Mesenchymal stem cell (in vitro differentiated cells and primary cell): ENCODE results near the gene TMEM179.

ENCODE experiments used
- DNase-seq: peaks from one replicate; pipeline ENCODE4 v3.0.0-alpha.2; 2013
- H2AFZ ChIP-seq: one replicate; pipeline ENCODE4 v1.6.1; 2013; ENCODE audit warnings: low read depth, mild to moderate bottlenecking, control low read depth, inconsistent platforms, low read length, moderate library complexity
- H2AK5ac ChIP-seq: 2 replicates; pipeline ENCODE4 v1.6.1; 2013; ENCODE audit warnings: low read length, moderate library complexity, mild to moderate bottlenecking, inconsistent platforms; ENCODE audit not compliant: severe bottlenecking
- H2BK120ac ChIP-seq: one replicate; pipeline ENCODE4 v1.6.1; 2013; ENCODE audit warnings: low read depth, mild to moderate bottlenecking, inconsistent platforms, low read length, moderate library complexity
- H2BK12ac ChIP-seq, 2 experiments: one replicate each; pipeline ENCODE4 v1.6.1; 2013; ENCODE audit warnings: inconsistent platforms in 2 of 2, low read length in 2 of 2, mild to moderate bottlenecking in 2 of 2, moderate library complexity in 2 of 2, control low read depth in 1 of 2
- H2BK15ac ChIP-seq: one replicate; pipeline ENCODE4 v1.6.1; 2013; ENCODE audit warnings: mild to moderate bottlenecking, low read depth, inconsistent platforms; ENCODE audit not compliant: poor library complexity, severe bottlenecking
- H2BK5ac ChIP-seq: 2 replicates; pipeline ENCODE4 v1.6.1; 2013; ENCODE audit warnings: low read depth, mild to moderate bottlenecking, low read length, control low read depth, inconsistent platforms; ENCODE audit not compliant: poor library complexity, severe bottlenecking
- H3K14ac ChIP-seq, 2 experiments: one replicate each; pipeline ENCODE4 v1.6.1; 2013; ENCODE audit warnings: inconsistent platforms in 2 of 2, low read length in 2 of 2, control low read depth in 1 of 2, mild to moderate bottlenecking in 1 of 2, moderate library complexity in 1 of 2
- H3K18ac ChIP-seq, 2 experiments: one replicate each; pipeline ENCODE4 v1.6.1; 2013; ENCODE audit warnings: inconsistent platforms in 2 of 2, low read length in 2 of 2, control low read depth in 1 of 2, low read depth in 1 of 2, mild to moderate bottlenecking in 1 of 2
- H3K23ac ChIP-seq, 2 experiments: one replicate each; pipeline ENCODE4 v1.6.1; 2013; ENCODE audit warnings: inconsistent platforms in 2 of 2, low read length in 2 of 2, mild to moderate bottlenecking in 2 of 2, moderate library complexity in 2 of 2, control low read depth in 1 of 2
- H3K27ac ChIP-seq: 2 replicates; pipeline ENCODE4 v1.5.1; 2013; ENCODE audit warnings: mild to moderate bottlenecking, moderate library complexity, low read length, control low read depth, inconsistent platforms; ENCODE audit not compliant: poor library complexity, severe bottlenecking
- H3K27me3 ChIP-seq, 2 experiments: 2 replicates each; pipeline versions ENCODE4 v1.6.1 to v1.7.0; 2013; ENCODE audit warnings: low read length in 2 of 2, mild to moderate bottlenecking in 2 of 2, moderate library complexity in 2 of 2, control low read depth in 1 of 2, inconsistent platforms in 1 of 2; ENCODE audit not compliant: control insufficient read depth in 1 of 2, insufficient read depth in 1 of 2
- H3K36me3 ChIP-seq, 2 experiments: 2 replicates each; pipeline versions ENCODE4 v1.6.1 to v1.7.0; 2013; ENCODE audit warnings: low read length in 2 of 2, control low read depth in 1 of 2, inconsistent platforms in 1 of 2, low read depth in 1 of 2, mild to moderate bottlenecking in 1 of 2; ENCODE audit not compliant: insufficient read depth in 2 of 2, control insufficient read depth in 1 of 2
- H3K4ac ChIP-seq, 2 experiments: one replicate each; pipeline ENCODE4 v1.6.1; 2013; ENCODE audit warnings: inconsistent platforms in 2 of 2, low read length in 2 of 2, mild to moderate bottlenecking in 2 of 2, moderate library complexity in 2 of 2, control low read depth in 1 of 2, low read depth in 1 of 2
- H3K4me1 ChIP-seq: 2 replicates; pipeline ENCODE4 v1.6.1; 2013; ENCODE audit warnings: low read depth, low read length, control low read depth; ENCODE audit not compliant: control insufficient read depth, insufficient read depth
- H3K4me2 ChIP-seq: 2 replicates; pipeline ENCODE4 v1.6.1; 2013; ENCODE audit warnings: low read length, mild to moderate bottlenecking, inconsistent platforms; ENCODE audit not compliant: poor library complexity, severe bottlenecking
- H3K4me3 ChIP-seq, 2 experiments: 2 replicates each; pipeline versions ENCODE4 v1.5.1 to v1.7.0; 2013; ENCODE audit warnings: low read length in 2 of 2, mild to moderate bottlenecking in 2 of 2, control low read depth in 1 of 2, low read depth in 1 of 2; ENCODE audit not compliant: insufficient read depth in 1 of 2
- H3K79me1 ChIP-seq: replicated peaks from 2 replicates; pipeline ENCODE4 v1.6.1; 2013; ENCODE audit warnings: mild to moderate bottlenecking, control low read depth, low read length, inconsistent platforms; ENCODE audit not compliant: poor library complexity, severe bottlenecking
- H3K9ac ChIP-seq: 2 replicates; pipeline ENCODE4 v1.7.0; 2013; ENCODE audit warnings: mild to moderate bottlenecking, low read length, moderate library complexity
- H3K9me3 ChIP-seq: 2 replicates; pipeline ENCODE4 v1.7.0; 2013; ENCODE audit warnings: mild to moderate bottlenecking, low read length; ENCODE audit not compliant: control insufficient read depth
- H4K8ac ChIP-seq: one replicate; pipeline ENCODE4 v1.6.1; 2013; ENCODE audit warnings: inconsistent platforms, mild to moderate bottlenecking, low read length, moderate library complexity
- H4K91ac ChIP-seq: one replicate; pipeline ENCODE4 v1.6.1; 2013; ENCODE audit warnings: mild to moderate bottlenecking, low read length, inconsistent platforms
- WGBS: methylation state at CpG from one replicate; pipeline ENCODE4 v1.1.7; 2013; ENCODE audit warnings: mixed read lengths; 5-methylcytosine and 5-hydroxymethylcytosine counted together

Gene TMEM179

GRCh38 chr14:104603711-104604401 lies 716 bp downstream of the TMEM179 start:
- Histone ChIP-seq H2BK12ac (no peak overlapping the region), H3K27me3 (peaks cover 53 to 61% of the 10 kb centered on the region in 2 experiments), H2AK5ac (no peak overlapping the region), H3K79me1 (no peaks in the 10 kb centered on the region), H3K9me3 (no peaks in the 10 kb centered on the region), H3K4me2 (no peak overlapping the region), H3K9ac (no peak overlapping the region), H3K4ac (no peak overlapping the region), H3K4me1 (peaks cover 5% of the 10 kb centered on the region), H3K18ac (no peak overlapping the region), H2BK15ac (no peak overlapping the region), H4K91ac (no peak overlapping the region), H3K23ac (no peak overlapping the region), H2BK120ac (no peak overlapping the region), H3K36me3 (no peaks in the 10 kb centered on the region), H3K14ac (no peak overlapping the region), H3K27ac (no peak overlapping the region), H4K8ac (no peak overlapping the region), H2AFZ (no peak overlapping the region), H2BK5ac (no peak overlapping the region), H3K4me3 (no peak overlapping the region)
- DNase-seq, result no peak
- 55% methylated on average over 31 of the region's 32 CpGs for WGBS

GRCh38 chr14:104602933-104603325 lies 1.6 kb downstream of the TMEM179 start:
- Histone ChIP-seq H3K4me2 (no peak overlapping the region), H3K9me3 (no peaks in the 10 kb centered on the region), H2BK5ac (no peak overlapping the region), H2AFZ (no peak overlapping the region), H2BK12ac (no peak overlapping the region), H3K23ac (no peak overlapping the region), H3K27me3 (peaks cover 53 to 67% of the 10 kb centered on the region in 2 experiments), H3K18ac (no peak overlapping the region), H3K9ac (no peak overlapping the region), H4K91ac (no peak overlapping the region), H3K4me3 (no peak overlapping the region), H3K36me3 (no peaks in the 10 kb centered on the region), H3K4ac (no peak overlapping the region), H2BK15ac (no peak overlapping the region), H4K8ac (no peak overlapping the region), H3K27ac (no peak overlapping the region), H2AK5ac (no peak overlapping the region), H3K4me1 (peaks cover 5% of the 10 kb centered on the region), H3K14ac (no peak overlapping the region), H3K79me1 (no peaks in the 10 kb centered on the region), H2BK120ac (no peak overlapping the region)
- no peak for DNase-seq
- WGBS, result 82% methylated on average over 4 of the region's 7 CpGs

GRCh38 chr14:104602315-104602932 lies 2.1 kb downstream of the TMEM179 start:
- WGBS, result 86% methylated on average over 11 of the region's 11 CpGs

GRCh38 chr14:104601786-104602185 lies 2.8 kb downstream of the TMEM179 start:
- Histone ChIP-seq H2AFZ (no peak overlapping the region), H2BK12ac (no peak overlapping the region), H2BK5ac (no peak overlapping the region), H3K36me3 (no peaks in the 10 kb centered on the region), H3K14ac (no peak overlapping the region), H2BK120ac (no peak overlapping the region), H3K4me2 (no peak overlapping the region), H3K4ac (no peak overlapping the region), H3K27ac (no peak overlapping the region), H4K8ac (no peak overlapping the region), H3K9me3 (no peaks in the 10 kb centered on the region), H3K4me1 (peaks cover 5% of the 10 kb centered on the region), H3K4me3 (no peak overlapping the region), H2AK5ac (no peak overlapping the region), H3K23ac (no peak overlapping the region), H3K18ac (no peak overlapping the region), H3K9ac (no peak overlapping the region), H3K27me3 (peaks cover 48 to 65% of the 10 kb centered on the region in 2 experiments), H2BK15ac (no peak overlapping the region), H3K79me1 (no peaks in the 10 kb centered on the region), H4K91ac (no peak overlapping the region)
- 71% methylated on average over 8 of the region's 9 CpGs for WGBS
- DNase-seq, result no peak

More at GRCh38 chr14:104602315-104602932, 2.1 kb downstream of the TMEM179 start:
- no peak for DNase-seq
- Histone ChIP-seq H3K18ac (no peak overlapping the region), H3K9ac (no peak overlapping the region), H2BK120ac (no peak overlapping the region), H3K27me3 (peaks cover 51 to 67% of the 10 kb centered on the region in 2 experiments), H3K27ac (no peak overlapping the region), H3K4ac (no peak overlapping the region), H2AFZ (no peak overlapping the region), H3K9me3 (no peaks in the 10 kb centered on the region), H4K8ac (no peak overlapping the region), H3K4me3 (no peak overlapping the region), H3K14ac (no peak overlapping the region), H4K91ac (no peak overlapping the region), H2BK5ac (no peak overlapping the region), H2BK15ac (no peak overlapping the region), H3K79me1 (no peaks in the 10 kb centered on the region), H2AK5ac (no peak overlapping the region), H3K4me1 (peaks cover 5% of the 10 kb centered on the region), H2BK12ac (no peak overlapping the region), H3K23ac (peak overlapping the region in 1 of 2 experiments; percentile 36), H3K4me2 (no peak overlapping the region), H3K36me3 (no peaks in the 10 kb centered on the region)
